Kidney (tissue), 14 donors: Measurements from ENCODE around the gene MYH10. TPM values are rescaled to one million over a fixed set of nuclear protein-coding genes. Genes with fewer than 3 reads are reported as not detected.

Source experiments
- DNase-seq, 5 donors: peaks; one replicate each; pipeline ENCODE4 v3.0.0-alpha.2; 2013 to 2020
- FAIRE-seq: peaks from 2 replicates; lab custom pipeline; 2012; peaks lifted over from hg19 to GRCh38; lab: Jason Lieb, UNC
- H3K27ac ChIP-seq, 2 donors: one replicate each; pipeline ENCODE4 v1.7.0; 2013; ENCODE audit warnings: low read depth in 2 of 2, low read length in 2 of 2, inconsistent platforms in 1 of 2
- H3K27me3 ChIP-seq: one replicate; pipeline ENCODE4 v1.7.1; 2013; ENCODE audit warnings: low read length, inconsistent platforms; ENCODE audit not compliant: control insufficient read depth, insufficient read depth
- H3K36me3 ChIP-seq, 3 donors: one replicate each; pipeline versions ENCODE4 v1.7.0 to v1.7.1; 2013; ENCODE audit warnings: low read length in 3 of 3, control low read depth in 1 of 3, inconsistent platforms in 1 of 3; ENCODE audit not compliant: insufficient read depth in 3 of 3, control insufficient read depth in 2 of 3
- H3K4me1 ChIP-seq, 3 donors: one replicate each; pipeline versions ENCODE4 v1.7.0 to v1.7.1; 2013; ENCODE audit warnings: low read length in 3 of 3, inconsistent platforms in 1 of 3, low read depth in 1 of 3; ENCODE audit not compliant: control insufficient read depth in 2 of 3, insufficient read depth in 2 of 3
- H3K4me3 ChIP-seq, 3 donors: one replicate each; pipeline versions ENCODE4 v1.7.0 to v1.8.1; 2013; ENCODE audit warnings: low read length in 3 of 3, control low read depth in 1 of 3, inconsistent platforms in 1 of 3
- H3K9ac ChIP-seq, 3 donors: one replicate each; pipeline versions ENCODE4 v1.7.0 to v1.7.1; 2013; ENCODE audit warnings: low read length in 3 of 3, control low read depth in 1 of 3, inconsistent platforms in 1 of 3
- H3K9me3 ChIP-seq, 3 donors: one replicate each; pipeline versions ENCODE4 v1.7.0 to v1.7.1; 2013; ENCODE audit warnings: low read length in 3 of 3, control low read depth in 1 of 3, inconsistent platforms in 1 of 3; ENCODE audit not compliant: control insufficient read depth in 2 of 3, insufficient read depth in 1 of 3
- intact Hi-C: fragments of 100-400 bp; cut with DNase I; formaldehyde crosslinking; loops from one replicate; pipeline ENCODE4 v1.11.1; 2022
- polyA plus RNA-seq: library from polyadenylated mRNA; stranded (reverse); fragments of 350-450 nt; fragmentation: Illumina TruSeq; extraction: RNeasy Lipid Tissue Mini Kit (QIAGEN cat#74804); gene quantifications from one replicate; pipeline ENCODE4 v1.2.3, GENCODE V29; 2014; ENCODE audit warnings: low read depth, low replicate concordance; ENCODE audit not compliant: insufficient read depth
- total RNA-seq: library from RNA; stranded (reverse); fragmentation: NEBNext Ultra II Directional; extraction: Animal tissue kit (Norgen Biotek cat#: 25700); gene quantifications from one replicate; pipeline ENCODE4 v1.2.1, GENCODE V29; 2021
- TF ChIP-seq, protein P1 (sequence below): IDR thresholded peaks from 3 replicates; pipeline ENCODE4 v1.5.1; 2012; ENCODE audit warnings: mild to moderate bottlenecking, moderate library complexity, borderline replicate concordance; ENCODE audit not compliant: insufficient read depth; ENCODE audit errors: extremely low read depth
- donor health status: control.
- donor health status: control.
- donor health status: control.
- donor health status: control.
- donor health status: control.
- donor health status: DM: yes; HTN: yes; CAD: no.
- donor health status: Normal renal cell carcinoma (clear cell type).

Gene MYH10
- total and polyA plus RNA-seq, 2 donors from 2014 or later, result 23.6 to 104 TPM

DNA sequence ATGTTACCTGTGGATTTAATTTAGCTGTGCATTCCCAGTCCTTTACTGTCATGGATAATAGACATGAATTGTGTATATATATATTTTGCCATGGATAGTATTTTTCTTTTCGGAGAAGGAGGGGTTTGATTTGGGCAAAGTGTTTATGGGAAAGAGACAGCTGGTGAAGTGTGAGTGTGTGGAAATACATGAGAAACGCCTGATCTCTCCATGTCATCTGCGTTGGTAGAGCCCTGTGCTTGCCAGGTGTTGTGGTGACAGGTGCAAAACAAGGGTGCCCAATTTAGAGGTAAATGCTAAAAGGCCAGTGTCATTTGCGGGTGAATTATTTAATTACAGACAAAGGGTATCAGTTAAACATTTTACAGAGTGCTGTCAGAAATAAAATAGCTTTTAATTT is 171.4 kb downstream of the MYH10 start:
- no peaks in the 10 kb centered on the region for H3K27me3 ChIP-seq
- H3K4me1 ChIP-seq, result no peaks in the 10 kb centered on the region
- TF ChIP-seq, protein P1, sequence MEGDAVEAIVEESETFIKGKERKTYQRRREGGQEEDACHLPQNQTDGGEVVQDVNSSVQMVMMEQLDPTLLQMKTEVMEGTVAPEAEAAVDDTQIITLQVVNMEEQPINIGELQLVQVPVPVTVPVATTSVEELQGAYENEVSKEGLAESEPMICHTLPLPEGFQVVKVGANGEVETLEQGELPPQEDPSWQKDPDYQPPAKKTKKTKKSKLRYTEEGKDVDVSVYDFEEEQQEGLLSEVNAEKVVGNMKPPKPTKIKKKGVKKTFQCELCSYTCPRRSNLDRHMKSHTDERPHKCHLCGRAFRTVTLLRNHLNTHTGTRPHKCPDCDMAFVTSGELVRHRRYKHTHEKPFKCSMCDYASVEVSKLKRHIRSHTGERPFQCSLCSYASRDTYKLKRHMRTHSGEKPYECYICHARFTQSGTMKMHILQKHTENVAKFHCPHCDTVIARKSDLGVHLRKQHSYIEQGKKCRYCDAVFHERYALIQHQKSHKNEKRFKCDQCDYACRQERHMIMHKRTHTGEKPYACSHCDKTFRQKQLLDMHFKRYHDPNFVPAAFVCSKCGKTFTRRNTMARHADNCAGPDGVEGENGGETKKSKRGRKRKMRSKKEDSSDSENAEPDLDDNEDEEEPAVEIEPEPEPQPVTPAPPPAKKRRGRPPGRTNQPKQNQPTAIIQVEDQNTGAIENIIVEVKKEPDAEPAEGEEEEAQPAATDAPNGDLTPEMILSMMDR, result no peak
- intact Hi-C loops, result no loop called here
- no peaks in the 10 kb centered on the region for H3K9me3 ChIP-seq
- FAIRE-seq, result no peak
- no peak overlapping the region for H3K9ac ChIP-seq
- DNase-seq, result no peak
- no peak overlapping the region for H3K27ac ChIP-seq
- peaks cover 3 to 63% (median 34%) of the 10 kb centered on the region in 3 donors for H3K36me3 ChIP-seq
- no peak overlapping the region for H3K4me3 ChIP-seq

DNA sequence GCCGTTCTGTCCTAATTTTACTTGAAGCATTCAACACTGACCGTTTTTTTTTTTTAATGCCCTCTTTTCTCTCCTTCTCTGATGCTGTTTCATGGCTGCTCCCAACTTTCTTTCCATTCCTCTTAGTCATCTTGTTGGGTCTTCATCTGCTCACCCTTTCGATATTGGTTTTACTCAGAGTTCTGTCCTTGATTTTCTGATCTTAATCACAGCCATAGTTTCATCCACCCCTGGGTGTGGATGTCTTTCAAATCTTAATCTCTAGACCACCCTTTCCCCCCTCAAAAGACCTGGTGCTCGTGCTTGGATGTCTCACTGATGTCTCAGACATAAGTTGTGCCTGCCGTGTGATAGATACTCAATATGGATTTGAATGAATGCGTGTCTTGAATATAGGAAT is 172.4 kb downstream of the MYH10 start:
- Histone ChIP-seq H3K27ac (no peak overlapping the region), H3K27me3 (no peaks in the 10 kb centered on the region), H3K36me3 (peaks cover 3 to 65% (median 37%) of the 10 kb centered on the region in 3 donors), H3K4me3 (no peak overlapping the region), H3K9ac (no peak overlapping the region), H3K4me1 (no peaks in the 10 kb centered on the region), H3K9me3 (no peaks in the 10 kb centered on the region)
- TF ChIP-seq, protein P1, result no peak
- intact Hi-C loops, result no loop called here
- FAIRE-seq (no peak), DNase-seq (no peak)

DNA sequence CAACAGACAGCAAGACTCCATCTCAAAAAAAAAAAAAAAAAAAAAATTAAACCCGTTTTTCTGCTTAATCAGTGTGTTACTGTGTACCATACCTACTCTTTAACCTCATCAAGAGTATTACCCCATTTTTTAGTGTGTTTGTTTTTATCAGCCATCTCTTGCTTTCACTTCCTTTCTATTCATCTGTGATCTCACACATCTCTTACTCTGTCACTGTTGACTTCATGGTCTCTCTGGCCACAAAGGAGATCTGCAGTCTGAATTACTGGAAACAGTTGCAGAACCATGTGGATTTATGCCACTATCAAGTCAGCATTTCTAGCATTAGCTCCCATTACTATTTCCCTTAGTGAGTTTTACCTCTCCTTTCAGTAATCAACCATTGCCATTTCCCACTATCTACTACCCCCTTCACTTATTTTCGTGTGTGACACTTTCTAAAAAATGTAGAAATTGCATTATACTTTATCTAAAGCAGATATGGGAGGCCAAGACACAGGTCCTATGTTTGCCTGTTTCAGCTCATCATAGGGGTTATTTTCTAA is 174.8 kb downstream of the MYH10 start:
- DNase-seq, result no peak
- no peaks in the 10 kb centered on the region for H3K9me3 ChIP-seq
- H3K27ac ChIP-seq, result no peak overlapping the region
- H3K4me1 ChIP-seq, result no peaks in the 10 kb centered on the region
- no peak overlapping the region for H3K9ac ChIP-seq
- FAIRE-seq, result no peak
- no peak overlapping the region for H3K4me3 ChIP-seq
- TF ChIP-seq, protein P1, result no peak
- peaks cover 6 to 68% (median 33%) of the 10 kb centered on the region in 3 donors for H3K36me3 ChIP-seq
- H3K27me3 ChIP-seq, result no peaks in the 10 kb centered on the region
- intact Hi-C loops, result no loop called here

DNA sequence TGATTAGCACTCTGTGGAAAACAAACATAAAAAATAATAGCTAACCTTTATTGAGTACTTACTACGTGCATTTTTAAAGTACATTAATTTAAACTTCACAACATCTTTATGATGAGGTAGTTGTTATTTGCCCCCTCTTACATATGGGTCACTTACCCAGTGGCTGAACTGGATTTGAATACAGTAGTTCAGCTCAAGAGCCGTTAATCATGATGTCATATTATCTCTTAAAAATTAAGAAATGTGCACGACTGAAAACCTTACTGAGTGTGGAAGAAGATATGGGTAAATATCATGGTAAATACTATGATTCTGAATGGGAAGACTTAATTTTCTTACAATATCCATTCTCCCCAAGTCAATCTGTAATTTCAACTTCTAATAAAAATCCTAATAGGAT is 177.2 kb downstream of the MYH10 start:
- intact Hi-C loops, result no loop called here
- no peaks in the 10 kb centered on the region for H3K9me3 ChIP-seq
- H3K4me1 ChIP-seq, result no peaks in the 10 kb centered on the region
- H3K36me3 ChIP-seq, result peaks cover 9 to 62% (median 32%) of the 10 kb centered on the region in 3 donors
- FAIRE-seq (no peak), DNase-seq (no peak)
- H3K27ac ChIP-seq, result no peak overlapping the region
- no peak overlapping the region for H3K4me3 ChIP-seq
- no peaks in the 10 kb centered on the region for H3K27me3 ChIP-seq
- no peak overlapping the region for H3K9ac ChIP-seq
- TF ChIP-seq, protein P1, result no peak
